Activated B cell treated with CpG ODN at 0.5 μM for 24 hours (primary cell): ENCODE data around the gene JHY. TPM values are rescaled to one million over a fixed set of nuclear protein-coding genes. Genes with fewer than 3 reads are reported as not detected.
A peak's percentile ranks its signal among the peaks of the same experiment; 100 is the strongest.

ENCODE experiments used
- ATAC-seq: fragments of 200-7000 bp; cut with Tn5 transposase; one replicate; pipeline ENCODE4 v1.10.0; 2021; ENCODE audit warnings: low read depth, mild to moderate bottlenecking, moderate library complexity
- CTCF ChIA-PET: fragments of 350-600 bp; sonication (Branson Sonifier 250); formaldehyde crosslinking; loops from one replicate; lab custom pipeline; 2021; ENCODE audit warnings: antibody characterized with exemption; lab: Charles Lee
- POLR2A ChIA-PET: fragments of 350-600 bp; sonication (Branson Sonifier 250); formaldehyde crosslinking; loops from one replicate; lab custom pipeline; 2021; ENCODE audit warnings: antibody characterized with exemption; lab: Charles Lee
- DNase-seq: peaks from one replicate; pipeline ENCODE4 v3.0.0; 2022
- H3K27ac Mint-ChIP-seq: one replicate; pipeline ENCODE4 v1.8.0; 2020; ENCODE audit warnings: mixed read lengths
- H3K27me3 Mint-ChIP-seq: one replicate; pipeline ENCODE4 v1.8.0; 2021; ENCODE audit warnings: mixed read lengths
- H3K36me3 Mint-ChIP-seq: one replicate; pipeline ENCODE4 v1.8.0; 2021; ENCODE audit warnings: low read depth, mixed read lengths
- H3K4me1 Mint-ChIP-seq: one replicate; pipeline ENCODE4 v1.8.0; 2021; ENCODE audit warnings: mixed read lengths
- H3K4me3 Mint-ChIP-seq: one replicate; pipeline ENCODE4 v1.8.0; 2020; ENCODE audit warnings: mild to moderate bottlenecking, mixed read lengths
- H3K9me3 Mint-ChIP-seq: one replicate; pipeline ENCODE4 v1.8.0; 2020; ENCODE audit warnings: mixed read lengths
- CTCF ChIP-seq: fragments of 200-600 bp; IDR thresholded peaks from one replicate; pipeline ENCODE4 v1.8.0; 2022; ENCODE audit warnings: antibody characterized with exemption, mild to moderate bottlenecking
- intact Hi-C: fragments of 100-400 bp; cut with micrococcal nuclease; formaldehyde crosslinking; loops from one replicate; pipeline ENCODE4 v1.15.1; 2024
- total RNA-seq: library from RNA; stranded (reverse); gene quantifications from 2 replicates; pipeline ENCODE4 v1.2.3, GENCODE V29; 2022

JHY gene
- total RNA-seq = 2.0 and 2.2 TPM in 2 replicates

- no peak for DNase-seq
- intact Hi-C loops = loop anchor here (2.0 kb wide), 2 partner anchors 102 to 180 kb away; partner anchors contain the start of gene HSPA8
- Mint-ChIP-seq H3K9me3 (no peaks in the 10 kb centered on the region), H3K27ac (peak within 1 kb of the TSS; percentile 66), H3K4me1 (peaks cover 10% of the 10 kb centered on the region), H3K4me3 (peak within 1 kb of the TSS; percentile 85), H3K27me3 (peaks cover 16% of the 10 kb centered on the region), H3K36me3 (peaks cover 4% of the 10 kb centered on the region)
- ChIA-PET CTCF (no interaction called here), POLR2A (no interaction called here)
- no peak for ATAC-seq
- no peak for TF ChIP-seq CTCF
Measured at GRCh38 chr11:122882189-122882856, at the start of gene JHY. TSS of gene JHY (plus strand) at chr11:122882759. CDS start at chr11:122885850, 3,091 bp downstream.

GRCh38 chr11:122833846-122834464 lies 48.6 kb upstream of the JHY start:
- ChIA-PET POLR2A (no interaction called here), CTCF (interaction anchor here (0.8 to 0.9 kb wide), 2 partner anchors 17 to 38 kb away, joined by 3 read pairs; no protein-coding TSS in a partner anchor)
- intact Hi-C loops = no loop called here
- H3K36me3 Mint-ChIP-seq = no peaks in the 10 kb centered on the region
- H3K27ac Mint-ChIP-seq = no peak overlapping the region
- no peak for ATAC-seq
- no peaks in the 10 kb centered on the region for H3K9me3 Mint-ChIP-seq
- H3K27me3 Mint-ChIP-seq = peaks cover 8% of the 10 kb centered on the region
- DNase-seq = no peak
- no peak for TF ChIP-seq CTCF
- H3K4me1 Mint-ChIP-seq = peaks cover 22% of the 10 kb centered on the region
- H3K4me3 Mint-ChIP-seq = no peak overlapping the region

GRCh38 chr11:122836916-122837315 lies 45.6 kb upstream of the JHY start:
- Mint-ChIP-seq H3K4me1 (peaks cover 22% of the 10 kb centered on the region), H3K4me3 (no peak overlapping the region)
- POLR2A ChIA-PET = no interaction called here

GRCh38 chr11:122837528-122838346 lies 44.8 kb upstream of the JHY start:
- intact Hi-C loops = no loop called here
- ChIA-PET POLR2A (no interaction called here), CTCF (no interaction called here)
- H3K9me3 Mint-ChIP-seq = no peaks in the 10 kb centered on the region
- ATAC-seq (no peak), DNase-seq (no peak)
- no peak for TF ChIP-seq CTCF
- H3K4me1 Mint-ChIP-seq = peaks cover 17% of the 10 kb centered on the region
- no peaks in the 10 kb centered on the region for H3K27me3 Mint-ChIP-seq
- no peak overlapping the region for H3K4me3 Mint-ChIP-seq
- no peaks in the 10 kb centered on the region for H3K36me3 Mint-ChIP-seq
- H3K27ac Mint-ChIP-seq = no peak overlapping the region

More at GRCh38 chr11:122836916-122837315, 45.6 kb upstream of the JHY start:
- Mint-ChIP-seq H3K36me3 (no peaks in the 10 kb centered on the region), H3K27ac (no peak overlapping the region), H3K9me3 (no peaks in the 10 kb centered on the region), H3K27me3 (no peaks in the 10 kb centered on the region)
- ATAC-seq (no peak), DNase-seq (no peak)
- no peak for TF ChIP-seq CTCF
- intact Hi-C loops = no loop called here
- CTCF ChIA-PET = no interaction called here
